Uterus (tissue), 2 donors: Measurements from ENCODE around the gene RNF26.

Experiments used
- POLR2A ChIP-seq, 2 donors: fragments of 450-650 bp; IDR thresholded peaks; one replicate each; pipeline ENCODE4 v1.6.1; 2016; ENCODE audit warnings: antibody characterized with exemption in 2 of 2, mild to moderate bottlenecking in 1 of 2, moderate library complexity in 1 of 2
- TF ChIP-seq, protein P1 (sequence below), 4 experiments: fragments of 200-600 bp in 2 of 4; fragments of 450-650 bp in 2 of 4; sonication (generic) in 2 of 4; IDR thresholded peaks; one replicate each; pipeline ENCODE4 v1.5.1; 2016 to 2019; ENCODE audit warnings: antibody characterized with exemption in 4 of 4, mild to moderate bottlenecking in 2 of 4, moderate library complexity in 1 of 4

DNA sequence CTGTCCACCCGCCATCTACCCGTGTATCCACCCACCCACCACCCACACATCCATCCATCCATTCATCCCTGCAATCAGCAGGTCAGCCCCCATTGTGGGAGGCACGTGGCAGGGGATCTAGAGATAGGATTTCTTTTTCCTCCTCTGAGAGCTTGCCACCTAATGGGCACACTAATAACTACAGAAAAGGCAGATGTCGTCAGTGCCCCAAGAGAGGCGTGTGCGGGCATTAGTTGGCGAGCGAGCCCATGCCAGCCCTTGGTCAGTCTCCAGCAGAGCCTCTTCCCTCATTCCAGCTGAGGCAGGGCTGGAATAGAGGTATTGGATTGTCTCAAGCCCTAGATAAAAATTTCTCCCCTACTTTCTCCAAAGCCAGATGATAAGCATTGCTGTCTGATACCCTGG is 37.5 kb downstream of the RNF26 start:
- TF ChIP-seq, protein P1, sequence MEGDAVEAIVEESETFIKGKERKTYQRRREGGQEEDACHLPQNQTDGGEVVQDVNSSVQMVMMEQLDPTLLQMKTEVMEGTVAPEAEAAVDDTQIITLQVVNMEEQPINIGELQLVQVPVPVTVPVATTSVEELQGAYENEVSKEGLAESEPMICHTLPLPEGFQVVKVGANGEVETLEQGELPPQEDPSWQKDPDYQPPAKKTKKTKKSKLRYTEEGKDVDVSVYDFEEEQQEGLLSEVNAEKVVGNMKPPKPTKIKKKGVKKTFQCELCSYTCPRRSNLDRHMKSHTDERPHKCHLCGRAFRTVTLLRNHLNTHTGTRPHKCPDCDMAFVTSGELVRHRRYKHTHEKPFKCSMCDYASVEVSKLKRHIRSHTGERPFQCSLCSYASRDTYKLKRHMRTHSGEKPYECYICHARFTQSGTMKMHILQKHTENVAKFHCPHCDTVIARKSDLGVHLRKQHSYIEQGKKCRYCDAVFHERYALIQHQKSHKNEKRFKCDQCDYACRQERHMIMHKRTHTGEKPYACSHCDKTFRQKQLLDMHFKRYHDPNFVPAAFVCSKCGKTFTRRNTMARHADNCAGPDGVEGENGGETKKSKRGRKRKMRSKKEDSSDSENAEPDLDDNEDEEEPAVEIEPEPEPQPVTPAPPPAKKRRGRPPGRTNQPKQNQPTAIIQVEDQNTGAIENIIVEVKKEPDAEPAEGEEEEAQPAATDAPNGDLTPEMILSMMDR (IDR thresholded peaks at IDR 0.05), result peak in 1 of 4 experiments; percentile 5
- no peak for TF ChIP-seq POLR2A (IDR thresholded peaks at IDR 0.05)
